ENCODE measurements around the gene FREM3. TPM values are rescaled to one million over a fixed set of nuclear protein-coding genes. Genes with fewer than 3 reads are reported as not detected.

The FREM3 gene
- 0.02 and 0.03 TPM in 2 replicates for polyA plus RNA-seq (2012; rRNA removed)
- 0.03 TPM in 2 replicates for polyA plus RNA-seq (2012; cell fraction: cytosol; rRNA removed)
- polyA plus RNA-seq (2012; cell fraction: nucleus; rRNA removed), result 0.05 TPM in 2 replicates

- POLR2A ChIA-PET, result no interaction called here
- no peak within 1 kb of the TSS for H3K9ac ChIP-seq
- peaks cover 23% of the 10 kb centered on the region for H3K27me3 ChIP-seq (ENCODE audit: insufficient read depth)
- peak within 1 kb of the TSS; percentile 83 for H3K4me2 ChIP-seq
- peaks cover 6% of the 10 kb centered on the region for H3F3A ChIP-seq (replicated peaks; ENCODE audit: insufficient read depth)
- H3K4me3 ChIP-seq (ENCODE audit: low read depth in 2 of 2, low read length in 1 of 2), result peak within 1 kb of the TSS; percentile 33 to 61
- peak; percentile 19 for DNase-seq
- TF ChIP-seq USF1 (IDR thresholded peaks at IDR 0.05; ENCODE audit: borderline replicate concordance, low read depth), result no peak
- TF ChIP-seq POLR2AphosphoS5 (IDR thresholded peaks at IDR 0.05; ENCODE audit: low read depth, low read length), result no peak
- no peak for TF ChIP-seq RXRA (IDR thresholded peaks at IDR 0.05; ENCODE audit: borderline replicate concordance, low read depth)
- no peak for TF ChIP-seq TEAD4 (IDR thresholded peaks at IDR 0.05; ENCODE audit: borderline replicate concordance, insufficient read depth)
- no peak for TF ChIP-seq FOXJ3 (CRISPR knock-in tag; IDR thresholded peaks at IDR 0.05)
- TF ChIP-seq EP300 (IDR thresholded peaks at IDR 0.05; ENCODE audit: borderline replicate concordance in 1 of 2, low read depth in 1 of 2, low read length in 1 of 2), result no peak
- H3K9me3 ChIP-seq, result no peaks in the 10 kb centered on the region
- CTCF ChIA-PET, result no interaction called here
- no peaks in the 10 kb centered on the region for H3K9me2 ChIP-seq
- no peaks in the 10 kb centered on the region for H3K36me3 ChIP-seq (replicated peaks in 1 of 2; ENCODE audit: control insufficient read depth in 1 of 2, insufficient read depth in 2 of 2, low read length in 1 of 2)
- 5% methylated on average over 19 of the region's 64 CpGs for WGBS (ENCODE audit: low lambda C conversion rate)
- no peaks in the 10 kb centered on the region for H4K20me1 ChIP-seq (ENCODE audit: insufficient read depth)
- peak within 1 kb of the TSS; percentile 72; the same call in 1 of the 2 replicates for H2AFZ ChIP-seq (ENCODE audit: low read depth)
- H3K27ac ChIP-seq (ENCODE audit: low read depth in 2 of 2, low read length in 1 of 2), result no peak within 1 kb of the TSS
- no peaks in the 10 kb centered on the region for H3K79me2 ChIP-seq (ENCODE audit: insufficient read depth)
- no peaks in the 10 kb centered on the region; a peak in 1 of 4 replicates for H3K4me1 ChIP-seq (ENCODE audit: control insufficient read depth in 1 of 2, insufficient read depth in 2 of 2, low read depth in 1 of 2, low read length in 1 of 2)
Observed at GRCh38 chr4:143700416-143701352, at the start of gene FREM3. Gene FREM3, minus strand, starts transcription at chr4:143700675. Its CDS starts 0 bp downstream, at chr4:143700675.

DNA sequence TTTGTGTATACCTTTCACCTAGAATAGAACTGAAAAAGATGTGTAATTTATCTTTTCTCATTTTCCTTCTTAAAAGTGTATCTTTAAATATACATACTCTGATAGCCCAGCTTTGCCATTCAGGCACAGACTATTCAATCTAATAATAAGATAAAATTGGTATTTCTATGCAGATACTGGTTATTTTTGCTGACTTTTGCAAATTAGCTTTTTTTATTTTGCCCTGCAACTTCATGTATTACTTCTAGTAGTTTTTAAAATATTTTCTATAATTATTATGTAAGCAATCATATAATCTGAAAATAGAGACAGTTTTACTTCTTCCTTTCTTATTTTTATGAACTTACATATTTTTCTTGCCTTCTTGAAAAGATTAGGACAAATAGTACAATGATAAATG lies 45.4 kb upstream of the FREM3 start:
- Histone ChIP-seq H3K4me1 (ENCODE audit: control insufficient read depth in 1 of 2, insufficient read depth in 2 of 2, low read depth in 1 of 2, low read length in 1 of 2) (no peaks in the 10 kb centered on the region), H3K27ac (ENCODE audit: low read depth in 2 of 2, low read length in 1 of 2) (no peak overlapping the region), H3K9me2 (no peaks in the 10 kb centered on the region), H3F3A (replicated peaks; ENCODE audit: insufficient read depth) (peaks cover 8% of the 10 kb centered on the region), H2AFZ (ENCODE audit: low read depth) (no peak overlapping the region), H3K9me3 (no peaks in the 10 kb centered on the region), H3K79me2 (ENCODE audit: insufficient read depth) (no peaks in the 10 kb centered on the region), H3K36me3 (replicated peaks in 1 of 2; ENCODE audit: control insufficient read depth in 1 of 2, insufficient read depth in 2 of 2, low read length in 1 of 2) (no peaks in the 10 kb centered on the region), H3K27me3 (ENCODE audit: insufficient read depth) (no peaks in the 10 kb centered on the region), H3K9ac (no peak overlapping the region), H3K4me3 (ENCODE audit: low read depth in 2 of 2, low read length in 1 of 2) (no peak overlapping the region), H3K4me2 (no peak overlapping the region), H4K20me1 (ENCODE audit: insufficient read depth) (no peaks in the 10 kb centered on the region)
- TF ChIP-seq CTCF (IDR thresholded peaks at IDR 0.05) (no peak), CHD2 (IDR thresholded peaks at IDR 0.05; ENCODE audit: low read length, partially characterized antibody) (no peak), YY1 (IDR thresholded peaks at IDR 0.05; ENCODE audit: low read depth) (no peak), JUND (IDR thresholded peaks at IDR 0.05) (no peak), GABPA (IDR thresholded peaks at IDR 0.05; ENCODE audit: low read depth) (no peak), FOSL2 (IDR thresholded peaks at IDR 0.05; ENCODE audit: borderline replicate concordance, low read depth) (no peak), USF1 (IDR thresholded peaks at IDR 0.05; ENCODE audit: borderline replicate concordance, low read depth) (no peak), EP300 (IDR thresholded peaks at IDR 0.05; ENCODE audit: borderline replicate concordance in 1 of 2, low read depth in 1 of 2, low read length in 1 of 2) (no peak), MEF2A (IDR thresholded peaks at IDR 0.05; ENCODE audit: borderline replicate concordance, low read depth) (no peak)
- DNase-seq, result no peak
- ChIA-PET POLR2A (no interaction called here), CTCF (no interaction called here)

All from SK-N-SH (cell line).